ENCODE results near the gene RASGRP3. TPM values are rescaled to one million over a fixed set of nuclear protein-coding genes. Genes with fewer than 3 reads are reported as not detected.
"Not testable (repeated sequence)": the region's sequence is repeated elsewhere in the genome, so short reads cannot be mapped to it uniquely, and the experiment has no call there.

RASGRP3 gene
- total RNA-seq, 1 experiment from 2014 or later = 0.72 TPM

- no peak overlapping the region for H3K27ac ChIP-seq
- ChIA-PET CTCF (no interaction called here), POLR2A (ENCODE audit: unreplicated experiment) (no interaction called here)
- no peak for DNase-seq
- no peaks in the 10 kb centered on the region for H3K27me3 ChIP-seq (ENCODE audit: insufficient read depth, low read depth)
- TF ChIP-seq EZH2 (IDR thresholded peaks at IDR 0.05; ENCODE audit: low read depth) (no peak), CTCF (conservative IDR thresholded peaks at IDR 0.05) (no peak)
- H2AFZ ChIP-seq = no peak overlapping the region
- H3K36me3 ChIP-seq (ENCODE audit: low read depth) = no peaks in the 10 kb centered on the region
- H4K20me1 ChIP-seq (ENCODE audit: insufficient read depth) = no peaks in the 10 kb centered on the region
- H3K9me2 ChIP-seq (ENCODE audit: insufficient read depth) = no peaks in the 10 kb centered on the region; the same call in 1 of the 2 replicates
- H3K79me2 ChIP-seq (ENCODE audit: low read depth) = no peaks in the 10 kb centered on the region
- H3K4me3 ChIP-seq = no peak overlapping the region
- H3K9me3 ChIP-seq (ENCODE audit: insufficient read depth, low read depth) = no peaks in the 10 kb centered on the region
- H3K4me1 ChIP-seq (replicated peaks; ENCODE audit: insufficient read depth) = no peaks in the 10 kb centered on the region
- no TSS peak for BruUV-seq (replicated peaks)
- no peak overlapping the region for H3K4me2 ChIP-seq
- intact Hi-C loops (cut with micrococcal nuclease; ENCODE audit: unreplicated experiment) = no loop called here
- H3F3A ChIP-seq (ENCODE audit: insufficient read depth, low read depth) = no peaks in the 10 kb centered on the region
Measured at GRCh38 chr2:33437815-33438214, 38.6 kb upstream of the RASGRP3 start.

GRCh38 chr2:33441235-33441810 lies 35.1 kb upstream of the RASGRP3 start:
- Histone ChIP-seq H3K79me2 (ENCODE audit: low read depth) (no peaks in the 10 kb centered on the region), H3K36me3 (ENCODE audit: low read depth) (no peaks in the 10 kb centered on the region), H3K27me3 (ENCODE audit: insufficient read depth, low read depth) (no peaks in the 10 kb centered on the region), H3K4me2 (no peak overlapping the region), H3K9me3 (ENCODE audit: insufficient read depth, low read depth) (no peaks in the 10 kb centered on the region), H3K27ac (no peak overlapping the region), H3K4me1 (replicated peaks; ENCODE audit: insufficient read depth) (no peaks in the 10 kb centered on the region), H4K20me1 (ENCODE audit: insufficient read depth) (no peaks in the 10 kb centered on the region), H3K4me3 (no peak overlapping the region), H2AFZ (no peak overlapping the region), H3F3A (ENCODE audit: insufficient read depth, low read depth) (no peaks in the 10 kb centered on the region), H3K9me2 (ENCODE audit: insufficient read depth) (no peaks in the 10 kb centered on the region)
- intact Hi-C loops (cut with micrococcal nuclease; ENCODE audit: unreplicated experiment) = loop anchor here (1.0 to 2.0 kb wide), 3 partner anchors 407 to 887 kb away; no protein-coding TSS in a partner anchor
- CTCF ChIA-PET = interaction anchor here (0.7 to 1.3 kb wide), 4 partner anchors 34 to 584 kb away, joined by 3 to 7 read pairs (median 4); no protein-coding TSS in a partner anchor
- no TSS peak for BruUV-seq (replicated peaks)
- DNase-seq = peak in 1 of 2 experiments; percentile 37
- TF ChIP-seq CTCF (conservative IDR thresholded peaks at IDR 0.05) (peak; percentile 77), EZH2 (IDR thresholded peaks at IDR 0.05; ENCODE audit: low read depth) (no peak)
- POLR2A ChIA-PET (ENCODE audit: unreplicated experiment) = no interaction called here

GRCh38 chr2:33442052-33442451 lies 34.4 kb upstream of the RASGRP3 start:
- intact Hi-C loops (cut with micrococcal nuclease; ENCODE audit: unreplicated experiment); H3K27me3 ChIP-seq (ENCODE audit: insufficient read depth, low read depth): not testable (repeated sequence)
- CTCF ChIA-PET = interaction anchor here (1.3 kb wide), 1 partner anchor 408 kb away, joined by 3 read pairs; no protein-coding TSS in a partner anchor

More at GRCh38 chr2:33442052-33442451, 34.4 kb upstream of the RASGRP3 start:
- H3K4me2 ChIP-seq; H4K20me1 ChIP-seq (ENCODE audit: insufficient read depth); H3F3A ChIP-seq (ENCODE audit: insufficient read depth, low read depth); H3K4me3 ChIP-seq; BruUV-seq (replicated peaks); H3K79me2 ChIP-seq (ENCODE audit: low read depth); POLR2A ChIA-PET (ENCODE audit: unreplicated experiment); DNase-seq; H3K4me1 ChIP-seq (replicated peaks; ENCODE audit: insufficient read depth); H3K27ac ChIP-seq; H2AFZ ChIP-seq; H3K9me2 ChIP-seq (ENCODE audit: insufficient read depth); H3K9me3 ChIP-seq (ENCODE audit: insufficient read depth, low read depth); H3K36me3 ChIP-seq (ENCODE audit: low read depth): not testable (repeated sequence)

Data from PC-9 (cell line).